Caco-2 (cell line): ENCODE results near the gene TRPT1. TPM values are rescaled to one million over a fixed set of nuclear protein-coding genes. Genes with fewer than 3 reads are reported as not detected.

Source experiments
- BruUV-seq: library from RNA; stranded (reverse); fragments of 400-500 nt; replicated peaks from 2 replicates; lab custom pipeline; 2021; lab: Mats Ljungman, UMichigan
- CTCF ChIA-PET: fragments of 300-600 bp; sonication (Branson Sonifier 250); formaldehyde crosslinking; loops from one replicate; lab custom pipeline; 2022; ENCODE audit warnings: antibody characterized with exemption; lab: Charles Lee
- POLR2A ChIA-PET: fragments of 300-600 bp; sonication (Branson Sonifier 250); formaldehyde crosslinking; loops from one replicate; lab custom pipeline; 2022; ENCODE audit warnings: antibody characterized with exemption; lab: Charles Lee
- DNase-seq, 2 experiments: peaks; one replicate each; pipeline versions ENCODE4 v3.0.0 to v3.0.0-alpha.2; 2020 to 2022
- H3K27me3 ChIP-seq: replicated peaks from 2 replicates; pipeline ENCODE4 v1.6.0; 2011; ENCODE audit warnings: low read length; ENCODE audit not compliant: control insufficient read depth, insufficient read depth
- H3K36me3 ChIP-seq: 2 replicates; pipeline ENCODE4 v1.5.1; 2011; ENCODE audit warnings: low read length; ENCODE audit not compliant: control insufficient read depth, insufficient read depth
- H3K4me1 ChIP-seq: fragments of 250-450 bp; sonication (Bioruptor Pico); 2 replicates; pipeline ENCODE4 v1.5.1; 2020; ENCODE audit warnings: mild to moderate bottlenecking
- H3K4me3 ChIP-seq: 2 replicates; pipeline ENCODE4 v1.5.1; 2011; ENCODE audit warnings: low read depth, mild to moderate bottlenecking, control low read depth, low read length
- H3K9me3 ChIP-seq: fragments of 250-450 bp; sonication (Bioruptor Pico); 2 replicates; pipeline ENCODE4 v1.5.1; 2020; ENCODE audit warnings: mild to moderate bottlenecking, moderate library complexity
- H3K27ac Mint-ChIP-seq: one replicate; pipeline ENCODE4 v1.8.0; 2022; ENCODE audit warnings: mixed read lengths; ENCODE audit not compliant: unreplicated experiment
- H3K27me3 Mint-ChIP-seq: one replicate; pipeline ENCODE4 v1.8.0; 2022; ENCODE audit warnings: mixed read lengths; ENCODE audit not compliant: insufficient read depth, unreplicated experiment
- H3K36me3 Mint-ChIP-seq: one replicate; pipeline ENCODE4 v1.8.0; 2022; ENCODE audit warnings: mild to moderate bottlenecking, mixed read lengths; ENCODE audit not compliant: insufficient read depth, unreplicated experiment
- H3K4me1 Mint-ChIP-seq: one replicate; pipeline ENCODE4 v1.8.0; 2022; ENCODE audit warnings: low read depth, mixed read lengths; ENCODE audit not compliant: unreplicated experiment
- H3K4me3 Mint-ChIP-seq: one replicate; pipeline ENCODE4 v1.8.0; 2022; ENCODE audit warnings: mild to moderate bottlenecking, moderate library complexity, mixed read lengths; ENCODE audit not compliant: unreplicated experiment
- H3K9me3 Mint-ChIP-seq: one replicate; pipeline ENCODE4 v1.8.0; 2022; ENCODE audit warnings: mixed read lengths; ENCODE audit not compliant: unreplicated experiment
- intact Hi-C: fragments of 100-400 bp; cut with micrococcal nuclease; formaldehyde crosslinking; loops from one replicate; pipeline ENCODE4 v1.10.0; 2022; ENCODE audit not compliant: unreplicated experiment
- total RNA-seq: library from RNA; stranded (reverse); gene quantifications from 2 replicates; pipeline ENCODE4 v1.2.3, GENCODE V29; 2022
- TF ChIP-seq, protein P1 (sequence below), 2 experiments: fragments of 200-600 bp in 1 of 2; IDR thresholded peaks; 1 replicate in 1 of 2; 2 replicates in 1 of 2; pipeline versions ENCODE4 v1.5.1 to v1.8.0; 2011 to 2022; ENCODE audit warnings: antibody characterized with exemption in 1 of 2, control low read depth in 1 of 2, inconsistent platforms in 1 of 2, low read depth in 1 of 2, low read length in 1 of 2, mild to moderate bottlenecking in 1 of 2, moderate library complexity in 1 of 2; ENCODE audit not compliant: insufficient read depth in 1 of 2, severe bottlenecking in 1 of 2, unreplicated experiment in 1 of 2

Gene TRPT1
- total RNA-seq, 1 experiment from 2014 or later = 32.1 TPM

DNA sequence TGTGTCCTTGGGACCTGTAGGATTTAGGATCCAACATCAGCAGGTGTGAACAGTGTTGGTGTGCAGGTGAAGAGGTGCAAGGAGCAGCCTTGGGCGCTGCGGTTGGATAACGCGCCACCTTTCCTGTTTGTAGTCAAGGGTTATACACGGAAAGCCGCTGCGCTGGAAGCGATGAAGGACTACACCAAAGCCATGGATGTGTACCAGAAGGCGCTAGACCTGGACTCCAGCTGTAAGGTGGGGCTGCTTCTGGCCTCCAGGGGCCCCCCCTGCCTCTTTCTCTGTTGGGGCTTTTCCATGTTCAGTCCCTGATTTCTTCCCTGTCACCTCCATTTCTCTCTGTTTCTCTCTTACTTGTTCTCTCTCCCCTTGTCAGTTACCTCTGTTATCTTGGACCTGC is 23.0 kb downstream of the TRPT1 start:
- H3K27me3 Mint-ChIP-seq = no peaks in the 10 kb centered on the region
- DNase-seq = no peak
- no peaks in the 10 kb centered on the region for H3K9me3 Mint-ChIP-seq
- TF ChIP-seq, protein P1, sequence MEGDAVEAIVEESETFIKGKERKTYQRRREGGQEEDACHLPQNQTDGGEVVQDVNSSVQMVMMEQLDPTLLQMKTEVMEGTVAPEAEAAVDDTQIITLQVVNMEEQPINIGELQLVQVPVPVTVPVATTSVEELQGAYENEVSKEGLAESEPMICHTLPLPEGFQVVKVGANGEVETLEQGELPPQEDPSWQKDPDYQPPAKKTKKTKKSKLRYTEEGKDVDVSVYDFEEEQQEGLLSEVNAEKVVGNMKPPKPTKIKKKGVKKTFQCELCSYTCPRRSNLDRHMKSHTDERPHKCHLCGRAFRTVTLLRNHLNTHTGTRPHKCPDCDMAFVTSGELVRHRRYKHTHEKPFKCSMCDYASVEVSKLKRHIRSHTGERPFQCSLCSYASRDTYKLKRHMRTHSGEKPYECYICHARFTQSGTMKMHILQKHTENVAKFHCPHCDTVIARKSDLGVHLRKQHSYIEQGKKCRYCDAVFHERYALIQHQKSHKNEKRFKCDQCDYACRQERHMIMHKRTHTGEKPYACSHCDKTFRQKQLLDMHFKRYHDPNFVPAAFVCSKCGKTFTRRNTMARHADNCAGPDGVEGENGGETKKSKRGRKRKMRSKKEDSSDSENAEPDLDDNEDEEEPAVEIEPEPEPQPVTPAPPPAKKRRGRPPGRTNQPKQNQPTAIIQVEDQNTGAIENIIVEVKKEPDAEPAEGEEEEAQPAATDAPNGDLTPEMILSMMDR (IDR thresholded peaks at IDR 0.05; ENCODE audit: insufficient read depth in 1 of 2, low read depth in 1 of 2, low read length in 1 of 2, severe bottlenecking in 1 of 2, unreplicated experiment in 1 of 2) = no peak
- intact Hi-C loops = no loop called here
- no TSS peak for BruUV-seq
- peaks cover 85% of the 10 kb centered on the region for H3K36me3 Mint-ChIP-seq
- POLR2A ChIA-PET = no interaction called here
- H3K4me1 Mint-ChIP-seq = no peaks in the 10 kb centered on the region
- no peaks in the 10 kb centered on the region for H3K9me3 ChIP-seq
- H3K4me3 Mint-ChIP-seq = no peak overlapping the region
- no peak overlapping the region for H3K4me3 ChIP-seq
- no peaks in the 10 kb centered on the region for H3K4me1 ChIP-seq
- H3K27me3 ChIP-seq = no peaks in the 10 kb centered on the region
- no peak overlapping the region for H3K27ac Mint-ChIP-seq
- H3K36me3 ChIP-seq = peaks cover 7% of the 10 kb centered on the region
- CTCF ChIA-PET = no interaction called here

- Mint-ChIP-seq H3K27me3 (no peaks in the 10 kb centered on the region), H3K27ac (peak overlapping the region; percentile 34), H3K9me3 (no peaks in the 10 kb centered on the region), H3K36me3 (peaks cover 94% of the 10 kb centered on the region), H3K4me1 (no peaks in the 10 kb centered on the region), H3K4me3 (no peak overlapping the region)
- Histone ChIP-seq H3K4me3 (no peak overlapping the region), H3K36me3 (peaks cover 10% of the 10 kb centered on the region), H3K4me1 (no peaks in the 10 kb centered on the region), H3K9me3 (no peaks in the 10 kb centered on the region), H3K27me3 (no peaks in the 10 kb centered on the region)
- TF ChIP-seq, protein P1 (IDR thresholded peaks at IDR 0.05; ENCODE audit: insufficient read depth in 1 of 2, low read depth in 1 of 2, low read length in 1 of 2, severe bottlenecking in 1 of 2, unreplicated experiment in 1 of 2) = no peak
- no peak for DNase-seq
- no TSS peak for BruUV-seq
- CTCF ChIA-PET = interaction anchor here (0.7 kb wide), 1 partner anchor 214 kb away, joined by 3 read pairs; no protein-coding TSS in a partner anchor
- intact Hi-C loops = no loop called here
- POLR2A ChIA-PET = no interaction called here
These were observed 24.4 kb downstream of the TRPT1 start for GRCh38 chr11:64201543-64201942.

- intact Hi-C loops = no loop called here
- Mint-ChIP-seq H3K36me3 (peaks cover 100% of the 10 kb centered on the region), H3K4me3 (no peak overlapping the region), H3K9me3 (no peaks in the 10 kb centered on the region), H3K27me3 (no peaks in the 10 kb centered on the region), H3K4me1 (no peaks in the 10 kb centered on the region), H3K27ac (no peak overlapping the region)
- H3K4me3 ChIP-seq = no peak overlapping the region
- DNase-seq = no peak
- H3K27me3 ChIP-seq = no peaks in the 10 kb centered on the region
- H3K36me3 ChIP-seq = peaks cover 11% of the 10 kb centered on the region
- no TSS peak for BruUV-seq
- H3K4me1 ChIP-seq = no peaks in the 10 kb centered on the region
- TF ChIP-seq, protein P1 (IDR thresholded peaks at IDR 0.05; ENCODE audit: insufficient read depth in 1 of 2, low read depth in 1 of 2, low read length in 1 of 2, severe bottlenecking in 1 of 2, unreplicated experiment in 1 of 2) = no peak
- no peaks in the 10 kb centered on the region for H3K9me3 ChIP-seq
- CTCF ChIA-PET = no interaction called here
- POLR2A ChIA-PET = no interaction called here
These were observed 27.5 kb downstream of the TRPT1 start for GRCh38 chr11:64198511-64198910.
